GM18520 (cell line): ENCODE results near the gene TENT5C.

ENCODE experiments used
- ATAC-seq: cut with Tn5 transposase; IDR thresholded peaks from one replicate; pipeline ENCODE4 v1.9.1; 2021; ENCODE audit not compliant: unreplicated experiment

The TENT5C gene

GRCh38 chr1:117673405-117673804 is 67.6 kb downstream of the TENT5C start:
- no peak for ATAC-seq

GRCh38 chr1:117674521-117675400 is 68.9 kb downstream of the TENT5C start:
- ATAC-seq, result no peak

GRCh38 chr1:117675907-117676430 is 70.1 kb downstream of the TENT5C start:
- ATAC-seq, result no peak

GRCh38 chr1:117676615-117677130 is 70.8 kb downstream of the TENT5C start:
- ATAC-seq, result no peak
